Progenitor cell of endocrine pancreas (in vitro differentiated cells): ENCODE results near the gene HOGA1. TPM values are rescaled to one million over a fixed set of nuclear protein-coding genes. Genes with fewer than 3 reads are reported as not detected.
A peak's percentile ranks its signal among the peaks of the same experiment; 100 is the strongest.

ENCODE experiments used
- DNase-seq: peaks from one replicate; pipeline ENCODE4 v3.0.0; 2021; ENCODE audit warnings: low spot score; ENCODE audit not compliant: unreplicated experiment
- H3K27ac Mint-ChIP-seq: 2 replicates; pipeline ENCODE4 v1.8.0; 2021; ENCODE audit warnings: mild to moderate bottlenecking, moderate library complexity, mixed read lengths
- H3K27me3 Mint-ChIP-seq: 2 replicates; pipeline ENCODE4 v1.8.0; 2021; ENCODE audit warnings: mixed read lengths
- H3K36me3 Mint-ChIP-seq: 2 replicates; pipeline ENCODE4 v1.8.0; 2022; ENCODE audit warnings: mixed read lengths; ENCODE audit not compliant: insufficient read depth
- H3K4me1 Mint-ChIP-seq: 2 replicates; pipeline ENCODE4 v1.8.0; 2021; ENCODE audit warnings: low read depth, mixed read lengths
- H3K4me3 Mint-ChIP-seq: 2 replicates; pipeline ENCODE4 v1.8.0; 2021; ENCODE audit warnings: low read depth, mild to moderate bottlenecking, moderate library complexity, mixed read lengths
- H3K9me3 Mint-ChIP-seq: 2 replicates; pipeline ENCODE4 v1.8.0; 2021; ENCODE audit warnings: low read depth, mixed read lengths
- long read RNA-seq: library from polyadenylated mRNA; unstranded; transcript quantifications from one replicate; pipeline ENCODE4 v2.0.0, GENCODE V29; 2020
- total RNA-seq: library from RNA; stranded (reverse); gene quantifications from 2 replicates; pipeline ENCODE4 v1.2.1, GENCODE V29; 2021
- TF ChIP-seq, protein P1 (sequence below): fragments of 200-600 bp; sonication (generic); IDR thresholded peaks from one replicate; pipeline ENCODE4 v1.5.0; 2021; ENCODE audit warnings: antibody characterized with exemption, mild to moderate bottlenecking; ENCODE audit not compliant: unreplicated experiment

Gene HOGA1
- 10.5 and 11.9 TPM in 2 replicates for total RNA-seq
- long read RNA-seq, transcript HOGA1-202 (7 exons, 2,488 nt) = major isoform, 7 of 18 reads
- long read RNA-seq, partial matches to known transcripts = 2 of 18 reads
- long read RNA-seq, other reads (novel, unspliced or antisense) = 6 of 18 reads

DNA sequence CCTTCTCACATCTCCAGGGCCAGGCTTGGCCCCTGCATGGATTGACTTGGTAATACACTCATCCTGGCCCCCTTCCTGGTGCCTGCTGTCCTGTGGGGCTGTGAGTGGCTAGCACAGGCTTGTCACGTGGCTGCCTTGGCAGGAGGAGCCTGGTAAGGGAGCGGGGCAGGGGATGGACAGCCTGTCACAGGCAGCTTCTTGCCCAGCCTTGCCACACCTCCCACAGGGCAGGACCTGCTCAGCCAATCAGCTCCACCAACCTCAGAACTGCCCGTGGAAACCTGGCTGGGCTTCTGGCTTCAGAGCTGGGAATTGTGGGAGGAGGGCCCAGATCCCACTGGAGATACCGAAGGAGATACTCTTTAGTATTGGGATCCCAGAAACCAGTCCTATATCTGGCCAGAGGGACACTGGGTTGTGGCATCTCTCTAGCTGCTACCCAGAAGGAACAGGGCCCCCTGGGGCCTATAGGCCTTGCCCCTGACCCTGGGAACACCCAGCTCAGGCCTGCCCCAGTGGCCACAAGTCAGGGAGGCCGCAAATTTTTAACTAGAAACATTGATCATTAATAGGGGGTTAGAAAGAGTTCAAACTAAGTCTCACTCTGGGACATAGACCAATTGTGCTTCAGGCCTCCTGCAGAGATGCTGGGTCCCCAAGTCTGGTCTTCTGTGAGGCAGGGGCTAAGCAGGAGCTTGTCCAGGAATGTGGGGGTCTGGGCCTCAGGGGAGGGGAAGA is at the start of gene HOGA1:
Gene HOGA1, plus strand, starts transcription at position 330 of the 738 bp plus-strand sequence. Its CDS starts 315 bp downstream, at position 645.
- peak within 1 kb of the TSS; percentile 61 for H3K4me3 Mint-ChIP-seq
- H3K4me1 Mint-ChIP-seq = peaks cover 26% of the 10 kb centered on the region
- peak within 1 kb of the TSS; percentile 91 for H3K27ac Mint-ChIP-seq
- H3K9me3 Mint-ChIP-seq = no peaks in the 10 kb centered on the region
- H3K36me3 Mint-ChIP-seq = no peaks in the 10 kb centered on the region
- no peaks in the 10 kb centered on the region for H3K27me3 Mint-ChIP-seq
- TF ChIP-seq, protein P1, sequence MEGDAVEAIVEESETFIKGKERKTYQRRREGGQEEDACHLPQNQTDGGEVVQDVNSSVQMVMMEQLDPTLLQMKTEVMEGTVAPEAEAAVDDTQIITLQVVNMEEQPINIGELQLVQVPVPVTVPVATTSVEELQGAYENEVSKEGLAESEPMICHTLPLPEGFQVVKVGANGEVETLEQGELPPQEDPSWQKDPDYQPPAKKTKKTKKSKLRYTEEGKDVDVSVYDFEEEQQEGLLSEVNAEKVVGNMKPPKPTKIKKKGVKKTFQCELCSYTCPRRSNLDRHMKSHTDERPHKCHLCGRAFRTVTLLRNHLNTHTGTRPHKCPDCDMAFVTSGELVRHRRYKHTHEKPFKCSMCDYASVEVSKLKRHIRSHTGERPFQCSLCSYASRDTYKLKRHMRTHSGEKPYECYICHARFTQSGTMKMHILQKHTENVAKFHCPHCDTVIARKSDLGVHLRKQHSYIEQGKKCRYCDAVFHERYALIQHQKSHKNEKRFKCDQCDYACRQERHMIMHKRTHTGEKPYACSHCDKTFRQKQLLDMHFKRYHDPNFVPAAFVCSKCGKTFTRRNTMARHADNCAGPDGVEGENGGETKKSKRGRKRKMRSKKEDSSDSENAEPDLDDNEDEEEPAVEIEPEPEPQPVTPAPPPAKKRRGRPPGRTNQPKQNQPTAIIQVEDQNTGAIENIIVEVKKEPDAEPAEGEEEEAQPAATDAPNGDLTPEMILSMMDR = no peak
- no peak for DNase-seq

DNA sequence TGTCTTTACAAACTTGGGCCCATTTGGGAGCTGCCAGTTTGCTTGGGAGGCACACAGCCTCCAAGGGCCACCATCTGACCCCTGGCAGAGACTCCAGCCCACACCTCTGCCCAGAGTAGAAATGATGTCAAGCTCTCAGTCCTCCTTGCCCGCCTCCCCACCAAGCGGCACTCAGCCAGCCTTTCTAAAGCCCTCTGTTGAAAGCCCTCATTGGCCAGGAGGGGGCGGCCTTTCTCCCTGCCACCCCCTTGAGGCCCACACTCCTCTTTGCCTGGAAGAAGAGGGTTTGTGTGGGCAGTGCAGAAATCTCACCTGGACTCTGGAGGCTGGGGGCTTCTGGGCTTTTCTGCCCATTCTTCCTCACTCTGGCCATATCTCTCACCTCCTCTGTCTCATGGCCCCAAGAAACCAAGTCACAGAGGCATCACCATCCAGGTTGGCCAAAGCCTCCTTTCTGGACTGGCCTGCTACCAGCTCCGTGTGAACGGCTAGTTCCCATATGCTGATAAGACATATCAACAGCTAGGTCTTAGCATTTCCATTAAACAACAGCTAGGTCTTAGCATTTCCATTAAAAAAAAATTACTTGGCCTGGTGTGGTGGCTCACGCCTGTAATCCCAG is 49.3 kb upstream of the HOGA1 start:
- Mint-ChIP-seq H3K27ac (peak overlapping the region; percentile 46), H3K4me1 (no peaks in the 10 kb centered on the region), H3K9me3 (peaks cover 2% of the 10 kb centered on the region), H3K4me3 (no peak overlapping the region), H3K27me3 (no peaks in the 10 kb centered on the region), H3K36me3 (peaks cover 2% of the 10 kb centered on the region)
- DNase-seq = no peak
- TF ChIP-seq, protein P1 = peak; percentile 48

GRCh38 chr10:97537186-97537869 is 46.9 kb upstream of the HOGA1 start:
- DNase-seq = no peak
- no peaks in the 10 kb centered on the region for H3K27me3 Mint-ChIP-seq
- H3K36me3 Mint-ChIP-seq = no peaks in the 10 kb centered on the region
- no peaks in the 10 kb centered on the region for H3K4me1 Mint-ChIP-seq
- H3K9me3 Mint-ChIP-seq = no peaks in the 10 kb centered on the region
- TF ChIP-seq, protein P1 = no peak
- H3K4me3 Mint-ChIP-seq = no peak overlapping the region
- no peak overlapping the region for H3K27ac Mint-ChIP-seq

GRCh38 chr10:97538411-97538810 is 45.8 kb upstream of the HOGA1 start:
- H3K4me1 Mint-ChIP-seq = no peaks in the 10 kb centered on the region
- no peak for DNase-seq
- H3K4me3 Mint-ChIP-seq = no peak overlapping the region
- no peaks in the 10 kb centered on the region for H3K9me3 Mint-ChIP-seq
- H3K27me3 Mint-ChIP-seq = no peaks in the 10 kb centered on the region
- no peaks in the 10 kb centered on the region for H3K36me3 Mint-ChIP-seq
- peak overlapping the region; percentile 47 for H3K27ac Mint-ChIP-seq
- TF ChIP-seq, protein P1 = no peak

GRCh38 chr10:97538839-97539238 is 45.4 kb upstream of the HOGA1 start:
- TF ChIP-seq, protein P1 = no peak
- Mint-ChIP-seq H3K27me3 (no peaks in the 10 kb centered on the region), H3K9me3 (no peaks in the 10 kb centered on the region), H3K36me3 (no peaks in the 10 kb centered on the region), H3K27ac (peak overlapping the region; percentile 47), H3K4me3 (no peak overlapping the region), H3K4me1 (no peaks in the 10 kb centered on the region)
- DNase-seq = no peak
